ENCODE results near the gene MED15. TPM values are rescaled to one million over a fixed set of nuclear protein-coding genes. Genes with fewer than 3 reads are reported as not detected.

MED15 gene
- total RNA-seq, 1 donor from 2014 or later = 111 TPM

DNA sequence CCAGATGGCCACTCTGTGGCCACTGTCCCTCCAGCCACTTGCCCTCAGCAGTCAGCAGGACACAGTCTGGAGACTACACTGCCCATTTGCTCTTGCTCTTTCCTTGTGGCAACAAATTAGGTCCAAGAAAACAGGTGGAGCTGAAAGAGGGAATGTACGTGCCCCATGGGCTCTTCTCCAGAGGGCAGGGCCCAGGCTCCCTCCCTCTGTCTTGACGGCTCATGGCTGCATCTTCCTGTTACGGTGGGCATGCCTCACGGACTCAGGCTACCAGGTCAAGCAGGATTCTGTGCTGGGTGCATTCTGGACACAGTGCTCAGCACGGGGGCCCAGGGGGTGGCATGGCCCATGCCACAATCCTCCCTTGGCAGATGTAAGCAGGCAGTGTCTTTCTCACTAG is 71.3 kb downstream of the MED15 start:
- Mint-ChIP-seq H3K36me3 (ENCODE audit: low read depth) (peaks cover 27% of the 10 kb centered on the region), H3K9me3 (ENCODE audit: low read depth) (no peaks in the 10 kb centered on the region), H3K27me3 (ENCODE audit: low read depth) (no peaks in the 10 kb centered on the region), H3K4me1 (ENCODE audit: low read depth) (peaks cover 16% of the 10 kb centered on the region), H3K27ac (ENCODE audit: unreplicated experiment) (peak overlapping the region; percentile 32), H3K4me3 (ENCODE audit: unreplicated experiment) (no peak overlapping the region)
- TF ChIP-seq, protein P1, sequence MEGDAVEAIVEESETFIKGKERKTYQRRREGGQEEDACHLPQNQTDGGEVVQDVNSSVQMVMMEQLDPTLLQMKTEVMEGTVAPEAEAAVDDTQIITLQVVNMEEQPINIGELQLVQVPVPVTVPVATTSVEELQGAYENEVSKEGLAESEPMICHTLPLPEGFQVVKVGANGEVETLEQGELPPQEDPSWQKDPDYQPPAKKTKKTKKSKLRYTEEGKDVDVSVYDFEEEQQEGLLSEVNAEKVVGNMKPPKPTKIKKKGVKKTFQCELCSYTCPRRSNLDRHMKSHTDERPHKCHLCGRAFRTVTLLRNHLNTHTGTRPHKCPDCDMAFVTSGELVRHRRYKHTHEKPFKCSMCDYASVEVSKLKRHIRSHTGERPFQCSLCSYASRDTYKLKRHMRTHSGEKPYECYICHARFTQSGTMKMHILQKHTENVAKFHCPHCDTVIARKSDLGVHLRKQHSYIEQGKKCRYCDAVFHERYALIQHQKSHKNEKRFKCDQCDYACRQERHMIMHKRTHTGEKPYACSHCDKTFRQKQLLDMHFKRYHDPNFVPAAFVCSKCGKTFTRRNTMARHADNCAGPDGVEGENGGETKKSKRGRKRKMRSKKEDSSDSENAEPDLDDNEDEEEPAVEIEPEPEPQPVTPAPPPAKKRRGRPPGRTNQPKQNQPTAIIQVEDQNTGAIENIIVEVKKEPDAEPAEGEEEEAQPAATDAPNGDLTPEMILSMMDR (IDR thresholded peaks at IDR 0.05) = no peak
- DNase-seq (ENCODE audit: low spot score) = no peak

GRCh38 chr22:20579273-20580120 is 72.1 kb downstream of the MED15 start:
- Mint-ChIP-seq H3K4me1 (ENCODE audit: low read depth) (peaks cover 14% of the 10 kb centered on the region), H3K9me3 (ENCODE audit: low read depth) (no peaks in the 10 kb centered on the region), H3K4me3 (ENCODE audit: unreplicated experiment) (no peak overlapping the region), H3K27me3 (ENCODE audit: low read depth) (no peaks in the 10 kb centered on the region), H3K36me3 (ENCODE audit: low read depth) (peaks cover 26% of the 10 kb centered on the region), H3K27ac (ENCODE audit: unreplicated experiment) (peak overlapping the region; percentile 32)
- DNase-seq (ENCODE audit: low spot score) = no peak
- TF ChIP-seq, protein P1 (IDR thresholded peaks at IDR 0.05) = no peak

DNA sequence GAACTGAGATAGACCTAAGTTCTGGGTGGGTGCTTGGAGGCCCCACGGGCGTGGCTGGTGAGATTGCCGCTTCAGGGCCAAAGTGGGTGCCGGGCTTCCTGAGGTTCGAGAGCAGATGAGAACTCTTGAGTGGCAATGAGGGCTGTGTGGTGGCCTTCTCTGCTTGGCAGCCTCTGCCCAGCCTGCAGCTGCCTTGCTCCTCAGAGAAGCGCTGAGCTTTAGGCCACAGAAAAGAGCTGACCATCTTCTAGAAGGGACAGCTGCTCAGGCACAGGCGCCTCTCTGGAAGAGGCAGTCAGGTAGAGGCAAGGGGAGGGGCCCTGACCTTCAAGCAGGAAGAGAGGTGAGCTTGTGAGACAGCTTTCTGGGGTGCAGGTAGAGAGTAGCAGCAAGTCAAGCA is 72.8 kb downstream of the MED15 start:
- TF ChIP-seq, protein P1 (IDR thresholded peaks at IDR 0.05) = no peak
- DNase-seq (ENCODE audit: low spot score) = no peak
- Mint-ChIP-seq H3K4me1 (ENCODE audit: low read depth) (peaks cover 14% of the 10 kb centered on the region), H3K4me3 (ENCODE audit: unreplicated experiment) (no peak overlapping the region), H3K27ac (ENCODE audit: unreplicated experiment) (no peak overlapping the region), H3K36me3 (ENCODE audit: low read depth) (peaks cover 25% of the 10 kb centered on the region), H3K9me3 (ENCODE audit: low read depth) (no peaks in the 10 kb centered on the region), H3K27me3 (ENCODE audit: low read depth) (no peaks in the 10 kb centered on the region)

- TF ChIP-seq, protein P1 (IDR thresholded peaks at IDR 0.05) = no peak
- DNase-seq (ENCODE audit: low spot score) = no peak
- Mint-ChIP-seq H3K9me3 (ENCODE audit: low read depth) (no peaks in the 10 kb centered on the region), H3K4me3 (ENCODE audit: unreplicated experiment) (no peak overlapping the region), H3K27ac (ENCODE audit: unreplicated experiment) (no peak overlapping the region), H3K27me3 (ENCODE audit: low read depth) (no peaks in the 10 kb centered on the region), H3K4me1 (ENCODE audit: low read depth) (peaks cover 14% of the 10 kb centered on the region), H3K36me3 (ENCODE audit: low read depth) (peaks cover 25% of the 10 kb centered on the region)
Observed at GRCh38 chr22:20580611-20581502, 73.4 kb downstream of the MED15 start.

- DNase-seq (ENCODE audit: low spot score) = peak; percentile 89
- TF ChIP-seq, protein P1 (IDR thresholded peaks at IDR 0.05) = no peak
- H3K27ac Mint-ChIP-seq (ENCODE audit: unreplicated experiment) = no peak overlapping the region
Observed at GRCh38 chr22:20581503-20582170, 74.2 kb downstream of the MED15 start.

More at GRCh38 chr22:20581503-20582170, 74.2 kb downstream of the MED15 start:
- Mint-ChIP-seq H3K9me3 (ENCODE audit: low read depth) (no peaks in the 10 kb centered on the region), H3K4me1 (ENCODE audit: low read depth) (peaks cover 11% of the 10 kb centered on the region), H3K4me3 (ENCODE audit: unreplicated experiment) (no peak overlapping the region), H3K27me3 (ENCODE audit: low read depth) (no peaks in the 10 kb centered on the region), H3K36me3 (ENCODE audit: low read depth) (peaks cover 26% of the 10 kb centered on the region)
